Measurements from ENCODE around the gene RPA3. TPM values are rescaled to one million over a fixed set of nuclear protein-coding genes. Genes with fewer than 3 reads are reported as not detected.

Gene RPA3
- total RNA-seq, 1 experiment from 2014 or later: 108 TPM

DNA sequence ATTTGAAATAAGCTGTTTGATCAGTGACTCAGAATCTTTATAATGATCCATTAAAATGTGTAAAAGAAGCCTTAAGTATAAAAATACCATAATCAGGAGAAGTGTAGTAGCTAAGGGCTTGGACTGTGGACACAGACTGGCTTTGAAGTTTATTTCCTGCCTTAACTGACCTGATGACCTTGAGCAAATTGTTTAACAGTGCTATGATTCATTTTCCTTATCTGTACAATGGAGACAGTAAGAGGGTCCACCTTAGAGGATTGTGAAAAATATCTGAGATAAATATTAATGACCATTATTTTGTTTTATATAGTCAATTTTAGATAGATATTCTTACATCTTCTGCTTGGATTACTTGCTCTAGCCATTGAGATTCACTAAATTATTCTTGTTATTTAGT is 13.3 kb upstream of the RPA3 start:
- Histone ChIP-seq H2BK120ac (ENCODE audit: low read depth, low read length, poor library complexity, severe bottlenecking) (no peak overlapping the region), H3K4me1 (ENCODE audit: insufficient read depth, low read length) (peaks cover under 1% of the 10 kb centered on the region; the same call in 1 of the 2 replicates), H3K79me2 (ENCODE audit: insufficient read depth, low read length) (no peaks in the 10 kb centered on the region), H2BK15ac (ENCODE audit: low read depth, low read length) (no peak overlapping the region), H3K9ac (ENCODE audit: extremely low read depth, insufficient read length, low read length) (no peak overlapping the region), H4K20me1 (ENCODE audit: control insufficient read depth, insufficient read depth, insufficient read length) (no peaks in the 10 kb centered on the region), H2AFZ (ENCODE audit: low read length) (no peak overlapping the region), H3T11ph (ENCODE audit: low read length) (no peak overlapping the region), H3K27me3 (ENCODE audit: insufficient read depth, low read length) (no peaks in the 10 kb centered on the region), H3K27ac (ENCODE audit: insufficient read length, low read depth, low read length) (no peak overlapping the region), H3K4me2 (ENCODE audit: insufficient read depth, insufficient read length, low read length) (no peak overlapping the region), H2AK5ac (ENCODE audit: insufficient read length, low read length) (no peak overlapping the region), H3K23me2 (ENCODE audit: insufficient read length, low read depth, low read length, poor library complexity, severe bottlenecking) (no peaks in the 10 kb centered on the region), H3K23ac (ENCODE audit: insufficient read length, low read depth, low read length) (no peak overlapping the region), H2BK5ac (ENCODE audit: insufficient read length, low read length) (no peak overlapping the region), H3K9me3 (ENCODE audit: control insufficient read depth, low read depth, low read length) (no peaks in the 10 kb centered on the region), H4K91ac (ENCODE audit: insufficient read length, low read depth, low read length) (no peak overlapping the region), H4K8ac (replicated peaks; ENCODE audit: insufficient read length, low read depth, low read length) (no peak overlapping the region), H3K4ac (ENCODE audit: low read depth, low read length) (no peak overlapping the region), H3K56ac (ENCODE audit: insufficient read length, low read depth, low read length) (no peak overlapping the region), H3K18ac (ENCODE audit: insufficient read length, low read depth, low read length) (no peak overlapping the region), H2BK20ac (ENCODE audit: low read depth, low read length, poor library complexity, severe bottlenecking) (no peak overlapping the region), H3K79me1 (ENCODE audit: insufficient read depth, low read depth, low read length, poor library complexity, severe bottlenecking) (no peaks in the 10 kb centered on the region), H4K5ac (ENCODE audit: insufficient read length, low read depth, low read length) (no peak overlapping the region), H2BK12ac (ENCODE audit: insufficient read length, low read depth, low read length) (no peak overlapping the region), H3K14ac (ENCODE audit: insufficient read depth, low read length) (no peak overlapping the region)
- DNase-seq: no peak
- H3K4me3 Mint-ChIP-seq: no peak overlapping the region
- H3K27me3 Mint-ChIP-seq (ENCODE audit: low read depth): no peaks in the 10 kb centered on the region
- H3K9me3 Mint-ChIP-seq: 0 out of 5 replicates have a peak, but pooled peaks cover 0 to 2% of the 10 kb centered on the region in 2 experiments
- peaks cover 0 to 2% (median 0%) of the 10 kb centered on the region in 3 experiments; a peak in 2 of 7 replicates for H3K36me3 Mint-ChIP-seq (ENCODE audit: insufficient read depth in 1 of 3, low read depth in 3 of 3)
- H3K27ac Mint-ChIP-seq: no peak overlapping the region
- TF ChIP-seq, protein P1, sequence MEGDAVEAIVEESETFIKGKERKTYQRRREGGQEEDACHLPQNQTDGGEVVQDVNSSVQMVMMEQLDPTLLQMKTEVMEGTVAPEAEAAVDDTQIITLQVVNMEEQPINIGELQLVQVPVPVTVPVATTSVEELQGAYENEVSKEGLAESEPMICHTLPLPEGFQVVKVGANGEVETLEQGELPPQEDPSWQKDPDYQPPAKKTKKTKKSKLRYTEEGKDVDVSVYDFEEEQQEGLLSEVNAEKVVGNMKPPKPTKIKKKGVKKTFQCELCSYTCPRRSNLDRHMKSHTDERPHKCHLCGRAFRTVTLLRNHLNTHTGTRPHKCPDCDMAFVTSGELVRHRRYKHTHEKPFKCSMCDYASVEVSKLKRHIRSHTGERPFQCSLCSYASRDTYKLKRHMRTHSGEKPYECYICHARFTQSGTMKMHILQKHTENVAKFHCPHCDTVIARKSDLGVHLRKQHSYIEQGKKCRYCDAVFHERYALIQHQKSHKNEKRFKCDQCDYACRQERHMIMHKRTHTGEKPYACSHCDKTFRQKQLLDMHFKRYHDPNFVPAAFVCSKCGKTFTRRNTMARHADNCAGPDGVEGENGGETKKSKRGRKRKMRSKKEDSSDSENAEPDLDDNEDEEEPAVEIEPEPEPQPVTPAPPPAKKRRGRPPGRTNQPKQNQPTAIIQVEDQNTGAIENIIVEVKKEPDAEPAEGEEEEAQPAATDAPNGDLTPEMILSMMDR (conservative IDR thresholded peaks at IDR 0.05): no peak
- H3K4me1 Mint-ChIP-seq: peaks cover 6 to 9% of the 10 kb centered on the region in 2 experiments
